ENCODE measurements around the gene HPSE2. TPM values are rescaled to one million over a fixed set of nuclear protein-coding genes. Genes with fewer than 3 reads are reported as not detected.

The HPSE2 gene
- total RNA-seq, 1 donor from 2014 or later = not detected

Small RNA genes within 50 kb of the gene (microRNA-seq; reads per million reads assigned to microRNA genes)
- not detected for gene MIR4685
- not detected for gene MIR6507

Other genes starting within 250 kb of the HPSE2 start
- gene CNNM1, start 93.5 kb upstream of the HPSE2 start, total RNA-seq = 0.13 TPM
- gene GOT1, start 194.8 kb upstream of the HPSE2 start, total RNA-seq = 516 TPM

Measured in Right ventricle myocardium superior (tissue), 1 donor.